Vagina (tissue), 2 donors: Measurements from ENCODE around the gene CASTOR2.
"Not testable (repeated sequence)": the region's sequence is repeated elsewhere in the genome, so short reads cannot be mapped to it uniquely, and the experiment has no call there.

ENCODE experiments used
- POLR2A ChIP-seq, 2 donors: fragments of 450-650 bp; IDR thresholded peaks; one replicate each; pipeline ENCODE4 v1.6.1; 2017; ENCODE audit warnings: antibody characterized with exemption in 2 of 2, mild to moderate bottlenecking in 2 of 2, moderate library complexity in 2 of 2
- POLR2AphosphoS5 ChIP-seq, 2 donors: sonication (generic); formaldehyde crosslinking; IDR thresholded peaks; one replicate each; pipeline ENCODE4 v1.9.0; 2017; ENCODE audit warnings: antibody characterized with exemption in 2 of 2, mild to moderate bottlenecking in 2 of 2, low read depth in 1 of 2; ENCODE audit not compliant: insufficient read depth in 1 of 2
- TF ChIP-seq, protein P1 (sequence below), 3 experiments: fragments of 450-650 bp in 2 of 3; fragments of 200-600 bp in 1 of 3; sonication (generic) in 1 of 3; IDR thresholded peaks; one replicate each; pipeline ENCODE4 v1.5.1; 2017 to 2019; ENCODE audit warnings: antibody characterized with exemption in 3 of 3, mild to moderate bottlenecking in 2 of 3, moderate library complexity in 2 of 3

DNA sequence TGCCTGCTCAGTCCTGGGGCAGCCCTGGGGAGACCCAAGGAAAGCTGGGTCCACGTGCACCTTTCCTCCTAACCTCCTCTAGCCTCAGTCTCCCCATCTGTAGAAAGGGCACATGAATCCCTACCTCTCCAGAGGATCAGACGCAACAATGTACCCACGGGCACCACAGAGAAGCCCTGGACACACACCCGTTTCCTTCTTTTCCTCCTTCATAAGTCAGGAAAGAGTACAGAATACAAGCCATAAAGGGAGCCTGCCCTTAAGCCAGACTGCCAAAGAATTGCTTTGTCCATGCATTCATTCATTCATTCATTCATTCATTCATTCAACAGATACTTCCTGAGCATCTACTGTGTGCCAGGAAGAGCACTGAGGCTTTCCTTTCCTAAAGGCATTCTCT is 20.6 kb upstream of the CASTOR2 start:
- TF ChIP-seq, protein P1, sequence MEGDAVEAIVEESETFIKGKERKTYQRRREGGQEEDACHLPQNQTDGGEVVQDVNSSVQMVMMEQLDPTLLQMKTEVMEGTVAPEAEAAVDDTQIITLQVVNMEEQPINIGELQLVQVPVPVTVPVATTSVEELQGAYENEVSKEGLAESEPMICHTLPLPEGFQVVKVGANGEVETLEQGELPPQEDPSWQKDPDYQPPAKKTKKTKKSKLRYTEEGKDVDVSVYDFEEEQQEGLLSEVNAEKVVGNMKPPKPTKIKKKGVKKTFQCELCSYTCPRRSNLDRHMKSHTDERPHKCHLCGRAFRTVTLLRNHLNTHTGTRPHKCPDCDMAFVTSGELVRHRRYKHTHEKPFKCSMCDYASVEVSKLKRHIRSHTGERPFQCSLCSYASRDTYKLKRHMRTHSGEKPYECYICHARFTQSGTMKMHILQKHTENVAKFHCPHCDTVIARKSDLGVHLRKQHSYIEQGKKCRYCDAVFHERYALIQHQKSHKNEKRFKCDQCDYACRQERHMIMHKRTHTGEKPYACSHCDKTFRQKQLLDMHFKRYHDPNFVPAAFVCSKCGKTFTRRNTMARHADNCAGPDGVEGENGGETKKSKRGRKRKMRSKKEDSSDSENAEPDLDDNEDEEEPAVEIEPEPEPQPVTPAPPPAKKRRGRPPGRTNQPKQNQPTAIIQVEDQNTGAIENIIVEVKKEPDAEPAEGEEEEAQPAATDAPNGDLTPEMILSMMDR (IDR thresholded peaks at IDR 0.05), result not testable (repeated sequence)
- not testable (repeated sequence) for TF ChIP-seq POLR2AphosphoS5 (IDR thresholded peaks at IDR 0.05; ENCODE audit: insufficient read depth in 1 of 2, low read depth in 1 of 2); POLR2A (IDR thresholded peaks at IDR 0.05)
